B cell (primary cell): Measurements from ENCODE around the gene DNAAF1. TPM values are rescaled to one million over a fixed set of nuclear protein-coding genes. Genes with fewer than 3 reads are reported as not detected.

ENCODE experiments used
- ATAC-seq: fragments of 200-7000 bp; cut with Tn5 transposase; one replicate; pipeline ENCODE4 v1.10.0; 2021; ENCODE audit warnings: low read depth, mild to moderate bottlenecking, moderate number of reproducible peaks, moderate library complexity
- CTCF ChIA-PET: fragments of 350-600 bp; sonication (Branson Sonifier 250); formaldehyde crosslinking; loops from one replicate; lab custom pipeline; 2021; ENCODE audit warnings: antibody characterized with exemption, inconsistent platforms; lab: Charles Lee
- POLR2A ChIA-PET: fragments of 350-600 bp; sonication (Branson Sonifier 250); formaldehyde crosslinking; loops from one replicate; lab custom pipeline; 2021; ENCODE audit warnings: antibody characterized with exemption; lab: Charles Lee
- DNase-seq: peaks from one replicate; pipeline ENCODE4 v3.0.0; 2013
- H2AFZ ChIP-seq: 2 replicates; pipeline ENCODE4 v1.6.1; 2012; ENCODE audit warnings: mild to moderate bottlenecking, low read depth, low read length; ENCODE audit not compliant: insufficient read depth, poor library complexity, severe bottlenecking
- H3K27ac ChIP-seq, 2 donors: 1 replicate in 1 of 2; 2 replicates in 1 of 2; pipeline ENCODE4 v1.5.1; 2012 to 2013; ENCODE audit warnings: low read length in 2 of 2, mild to moderate bottlenecking in 2 of 2, moderate library complexity in 1 of 2
- H3K27me3 ChIP-seq, 4 experiments: fragments of 200-600 bp in 1 of 4; sonication (generic) in 1 of 4; replicated peaks in 1 of 4; 1 replicate in 2 of 4; 2 replicates in 2 of 4; pipeline versions ENCODE4 v1.6.1 to v1.7.0; 2013 to 2016; ENCODE audit warnings: low read length in 3 of 4, mild to moderate bottlenecking in 2 of 4, mixed read lengths in 1 of 4, moderate library complexity in 1 of 4; ENCODE audit not compliant: insufficient read depth in 4 of 4, control insufficient read depth in 3 of 4; ENCODE audit errors: control extremely low read depth in 1 of 4
- H3K36me3 ChIP-seq, 2 experiments: replicated peaks in 1 of 2; 1 replicate in 1 of 2; 2 replicates in 1 of 2; pipeline versions ENCODE4 v1.6.1 to v1.7.1; 2013; ENCODE audit warnings: low read length in 1 of 2; ENCODE audit not compliant: insufficient read depth in 2 of 2, control insufficient read depth in 1 of 2; ENCODE audit errors: control extremely low read depth in 1 of 2, extremely low read depth in 1 of 2
- H3K4me1 ChIP-seq, 2 donors: fragments of 200-600 bp in 1 of 2; sonication (generic) in 1 of 2; 1 replicate in 1 of 2; 2 replicates in 1 of 2; pipeline versions ENCODE4 v1.5.1 to v1.6.1; 2013 to 2017; ENCODE audit warnings: low read length in 2 of 2; ENCODE audit not compliant: control insufficient read depth in 2 of 2, insufficient read depth in 2 of 2
- H3K4me2 ChIP-seq: replicated peaks from 2 replicates; pipeline ENCODE3; 2012; ENCODE audit warnings: mild to moderate bottlenecking, low read depth, low read length; ENCODE audit not compliant: poor library complexity, severe bottlenecking
- H3K4me3 ChIP-seq, 5 experiments: fragments of 200-600 bp in 1 of 5; sonication (generic) in 1 of 5; 1 replicate in 3 of 5; 2 replicates in 2 of 5; pipeline versions ENCODE4 v1.5.1 to v1.7.0; 2011 to 2016; ENCODE audit warnings: low read length in 4 of 5, mild to moderate bottlenecking in 4 of 5, low read depth in 2 of 5, control low read depth in 1 of 5, moderate library complexity in 1 of 5; ENCODE audit not compliant: insufficient read depth in 1 of 5; ENCODE audit errors: control extremely low read depth in 1 of 5, extremely low read depth in 1 of 5
- H3K79me2 ChIP-seq: fragments of 200-600 bp; sonication (generic); one replicate; pipeline ENCODE4 v1.6.0; 2016; ENCODE audit warnings: low read length; ENCODE audit not compliant: control insufficient read depth, insufficient read depth
- H3K9ac ChIP-seq: fragments of 200-600 bp; sonication (generic); 2 replicates; pipeline ENCODE4 v1.6.1; 2017; ENCODE audit warnings: mild to moderate bottlenecking, low read length, moderate library complexity
- H3K9me3 ChIP-seq, 3 donors: one replicate each; pipeline versions ENCODE4 v1.6.1 to v1.7.1; 2013; ENCODE audit warnings: low read length in 2 of 3; ENCODE audit not compliant: control insufficient read depth in 2 of 3, insufficient read depth in 1 of 3; ENCODE audit errors: control extremely low read depth in 1 of 3
- H4K20me1 ChIP-seq: 2 replicates; pipeline ENCODE4 v1.6.0; 2012; ENCODE audit warnings: mild to moderate bottlenecking, low read length; ENCODE audit not compliant: insufficient read depth, control insufficient read depth, poor library complexity, severe bottlenecking
- H3K27ac Mint-ChIP-seq: one replicate; pipeline ENCODE4 v1.8.0; 2021; ENCODE audit warnings: mixed read lengths
- H3K27me3 Mint-ChIP-seq: one replicate; pipeline ENCODE4 v1.8.0; 2021; ENCODE audit warnings: mixed read lengths
- H3K4me1 Mint-ChIP-seq: one replicate; pipeline ENCODE4 v1.8.0; 2021; ENCODE audit warnings: mixed read lengths
- H3K4me3 Mint-ChIP-seq: one replicate; pipeline ENCODE4 v1.8.0; 2021; ENCODE audit warnings: mixed read lengths
- H3K9me3 Mint-ChIP-seq: one replicate; pipeline ENCODE4 v1.8.0; 2022; ENCODE audit warnings: mixed read lengths; ENCODE audit not compliant: insufficient read depth
- CTCF ChIP-seq: fragments of 200-600 bp; IDR thresholded peaks from one replicate; pipeline ENCODE4 v1.8.0; 2022; ENCODE audit warnings: antibody characterized with exemption, mild to moderate bottlenecking
- EZH2 ChIP-seq: IDR thresholded peaks from 2 replicates; pipeline ENCODE4 v1.6.1; 2012; ENCODE audit warnings: borderline replicate concordance, low read depth, mild to moderate bottlenecking, moderate library complexity, low read length; ENCODE audit not compliant: insufficient read depth, poor library complexity, severe bottlenecking
- WGBS: methylation state at CpG from one replicate; pipeline ENCODE4 v1.1.5; 2013; ENCODE audit warnings: missing lambda C conversion rate; ENCODE audit not compliant: insufficient coverage; 5-methylcytosine and 5-hydroxymethylcytosine counted together
- intact Hi-C: fragments of 100-400 bp; cut with micrococcal nuclease; formaldehyde crosslinking; loops from one replicate; pipeline ENCODE4 v1.10.0; 2022
- polyA plus RNA-seq: library from polyadenylated mRNA; depleted of rRNA; stranded (reverse); fragments of >200 nt; gene quantifications from 2 replicates; pipeline ENCODE4 v1.2.3, GENCODE V29; 2012
- total RNA-seq, 2 donors: library from RNA; stranded (reverse); fragments of 120-200 nt in 1 of 2; gene quantifications; 1 replicate in 1 of 2; 2 replicates in 1 of 2; pipeline versions ENCODE4 v1.2.3 to v1.2.4, GENCODE V29; 2013 to 2022

The DNAAF1 gene
- total and polyA plus RNA-seq, 2 donors (not counting 1 experiment from before 2014, with no cell fraction given): 0.24 to 0.30 TPM

GRCh38 chr16:84224554-84224953 is 79.4 kb downstream of the DNAAF1 start:
- H3K4me1 Mint-ChIP-seq: no peaks in the 10 kb centered on the region
- peaks cover 23% of the 10 kb centered on the region for H3K27me3 Mint-ChIP-seq
- WGBS: 94% methylated on average over 2 of the region's 3 CpGs
- H3K9me3 ChIP-seq: no peaks in the 10 kb centered on the region
- ChIA-PET POLR2A (no interaction called here), CTCF (no interaction called here)
- intact Hi-C loops: no loop called here
- H3K4me3 ChIP-seq: no peak overlapping the region
- no peak overlapping the region for H3K27ac Mint-ChIP-seq
- no peak overlapping the region for H3K27ac ChIP-seq
- TF ChIP-seq CTCF: no peak
- no peak for TF ChIP-seq EZH2
- no peak overlapping the region for H3K9ac ChIP-seq
- no peaks in the 10 kb centered on the region for H3K36me3 ChIP-seq
- no peak overlapping the region for H2AFZ ChIP-seq
- DNase-seq: no peak
- no peak for ATAC-seq
- no peaks in the 10 kb centered on the region for H3K4me1 ChIP-seq
- H3K9me3 Mint-ChIP-seq: no peaks in the 10 kb centered on the region
- H4K20me1 ChIP-seq: no peaks in the 10 kb centered on the region
- no peaks in the 10 kb centered on the region for H3K79me2 ChIP-seq
- no peak overlapping the region for H3K4me2 ChIP-seq
- peaks cover 0 to 6% (median 0%) of the 10 kb centered on the region in 4 experiments for H3K27me3 ChIP-seq
- H3K4me3 Mint-ChIP-seq: no peak overlapping the region

- WGBS: 89% methylated on average over 3 of the region's 3 CpGs
Measured at GRCh38 chr16:84225126-84225525, 80.0 kb downstream of the DNAAF1 start.

More at GRCh38 chr16:84225126-84225525, 80.0 kb downstream of the DNAAF1 start:
- no peak overlapping the region for H3K27ac ChIP-seq
- no peak overlapping the region for H3K27ac Mint-ChIP-seq
- intact Hi-C loops: no loop called here
- DNase-seq (no peak), ATAC-seq (no peak)
- no peaks in the 10 kb centered on the region for H3K36me3 ChIP-seq
- H3K4me3 Mint-ChIP-seq: no peak overlapping the region
- peaks cover 23% of the 10 kb centered on the region for H3K27me3 Mint-ChIP-seq
- no peaks in the 10 kb centered on the region for H4K20me1 ChIP-seq
- H3K9ac ChIP-seq: no peak overlapping the region
- H3K4me2 ChIP-seq: no peak overlapping the region
- no peak overlapping the region for H3K4me3 ChIP-seq
- no peaks in the 10 kb centered on the region for H3K9me3 Mint-ChIP-seq
- no peak for TF ChIP-seq EZH2
- TF ChIP-seq CTCF: no peak
- POLR2A ChIA-PET: no interaction called here
- no peak overlapping the region for H2AFZ ChIP-seq
- H3K9me3 ChIP-seq: no peaks in the 10 kb centered on the region
- H3K79me2 ChIP-seq: no peaks in the 10 kb centered on the region
- H3K4me1 Mint-ChIP-seq: no peaks in the 10 kb centered on the region
- CTCF ChIA-PET: no interaction called here
- no peaks in the 10 kb centered on the region for H3K4me1 ChIP-seq
- H3K27me3 ChIP-seq: peaks cover 0 to 6% (median 0%) of the 10 kb centered on the region in 4 experiments
